Stomach smooth muscle (tissue), 2 donors: ENCODE data around the gene FAM227B.
A peak's percentile ranks its signal among the peaks of the same experiment; 100 is the strongest.

Source experiments
- H3K27ac ChIP-seq: one replicate; pipeline ENCODE4 v1.7.0; 2013; ENCODE audit warnings: mild to moderate bottlenecking, low read length, inconsistent platforms
- H3K27me3 ChIP-seq, 2 donors: one replicate each; pipeline ENCODE4 v1.7.0; 2013; ENCODE audit warnings: low read length in 2 of 2; ENCODE audit not compliant: insufficient read depth in 2 of 2, control insufficient read depth in 1 of 2
- H3K36me3 ChIP-seq, 2 donors: one replicate each; pipeline ENCODE4 v1.7.0; 2013; ENCODE audit warnings: low read length in 2 of 2; ENCODE audit not compliant: control insufficient read depth in 2 of 2, insufficient read depth in 2 of 2
- H3K4me1 ChIP-seq: one replicate; pipeline ENCODE4 v1.7.0; 2013; ENCODE audit warnings: low read length; ENCODE audit not compliant: control insufficient read depth, insufficient read depth
- H3K4me3 ChIP-seq, 2 donors: one replicate each; pipeline ENCODE4 v1.7.0; 2013; ENCODE audit warnings: low read length in 2 of 2
- H3K9ac ChIP-seq, 2 donors: one replicate each; pipeline ENCODE4 v1.7.0; 2013; ENCODE audit warnings: low read length in 2 of 2, mild to moderate bottlenecking in 1 of 2
- H3K9me3 ChIP-seq, 2 donors: one replicate each; pipeline ENCODE4 v1.7.0; 2013; ENCODE audit warnings: low read length in 2 of 2; ENCODE audit not compliant: control insufficient read depth in 2 of 2
- donor health status: healthy.
- donor health status: Pancreatic carcinoma.

FAM227B gene

GRCh38 chr15:49441816-49442215 lies 178.8 kb downstream of the FAM227B start:
- Histone ChIP-seq H3K9me3 (no peaks in the 10 kb centered on the region), H3K36me3 (peaks cover 0 to 4% of the 10 kb centered on the region in 2 donors), H3K4me1 (peaks cover 16% of the 10 kb centered on the region), H3K27ac (peak overlapping the region; percentile 26), H3K9ac (no peak overlapping the region), H3K27me3 (no peaks in the 10 kb centered on the region), H3K4me3 (no peak overlapping the region)

DNA sequence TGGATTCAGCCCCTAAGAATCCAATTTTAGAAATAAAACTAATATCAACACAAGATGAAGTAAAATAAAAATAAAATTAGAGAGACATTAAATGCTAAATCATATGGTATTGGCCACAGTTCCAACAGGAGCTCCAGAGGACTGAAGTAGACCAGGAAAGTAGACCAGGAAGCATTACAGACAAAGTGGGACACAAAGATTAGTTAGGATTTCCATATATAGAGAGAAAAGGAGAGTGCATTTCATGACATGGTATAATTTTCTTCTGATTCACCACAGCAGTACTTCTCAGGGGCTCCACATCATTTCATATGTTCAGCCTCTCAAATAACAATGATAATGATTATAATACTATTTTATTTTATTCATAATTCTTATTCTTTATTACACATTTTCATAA lies 179.3 kb downstream of the FAM227B start:
- H3K4me1 ChIP-seq = peaks cover 16% of the 10 kb centered on the region
- peak overlapping the region; percentile 64 for H3K27ac ChIP-seq
- H3K9ac ChIP-seq = peak overlapping the region in 1 of 2 donors; percentile 31
- H3K27me3 ChIP-seq = no peaks in the 10 kb centered on the region
- no peak overlapping the region for H3K4me3 ChIP-seq
- no peaks in the 10 kb centered on the region for H3K9me3 ChIP-seq
- peaks cover 0 to 4% of the 10 kb centered on the region in 2 donors for H3K36me3 ChIP-seq

GRCh38 chr15:49439678-49440395 lies 180.8 kb downstream of the FAM227B start:
- H3K27me3 ChIP-seq = no peaks in the 10 kb centered on the region
- peak overlapping the region; percentile 66 for H3K27ac ChIP-seq
- H3K4me3 ChIP-seq = peak overlapping the region in 1 of 2 donors; percentile 21
- peaks cover 0 to 4% of the 10 kb centered on the region in 2 donors for H3K36me3 ChIP-seq
- H3K9me3 ChIP-seq = no peaks in the 10 kb centered on the region
- H3K9ac ChIP-seq = peak overlapping the region in 1 of 2 donors; percentile 31
- H3K4me1 ChIP-seq = peaks cover 16% of the 10 kb centered on the region

DNA sequence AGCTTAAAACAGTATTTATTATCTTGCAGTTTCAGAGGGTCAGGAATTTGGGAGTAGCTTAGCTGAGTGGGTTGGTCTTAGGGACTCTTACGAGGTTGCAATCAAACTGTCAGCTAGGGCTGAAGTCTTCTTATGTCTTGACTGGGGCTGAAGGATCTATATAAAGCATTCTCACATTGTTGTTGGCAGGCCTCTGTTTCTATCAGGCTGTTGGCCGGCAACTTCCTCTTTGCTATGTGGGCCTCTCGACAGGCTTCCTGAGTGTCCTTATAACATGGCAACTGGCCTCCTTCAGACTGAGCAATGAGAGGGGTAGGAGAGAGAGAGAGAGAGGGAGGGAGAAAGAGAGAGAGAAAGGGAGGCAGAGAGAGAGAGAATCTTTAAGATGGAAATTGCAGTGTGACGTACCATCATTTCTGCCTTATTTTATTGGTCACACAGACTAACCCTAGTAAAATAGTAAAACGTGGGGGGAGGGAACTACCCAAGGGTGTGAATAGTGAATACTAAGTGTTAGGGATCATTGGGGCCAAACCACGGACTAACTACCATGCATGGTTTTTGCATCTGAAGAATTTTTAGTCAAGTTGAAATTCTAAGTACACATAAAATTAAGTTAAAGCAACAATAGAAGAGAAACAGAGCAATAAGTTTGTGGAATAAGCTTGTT lies 181.5 kb downstream of the FAM227B start:
- no peaks in the 10 kb centered on the region for H3K9me3 ChIP-seq
- no peaks in the 10 kb centered on the region for H3K27me3 ChIP-seq
- peak overlapping the region; percentile 66 for H3K27ac ChIP-seq
- H3K9ac ChIP-seq = peak overlapping the region in 1 of 2 donors; percentile 31
- H3K4me3 ChIP-seq = peak overlapping the region in 1 of 2 donors; percentile 21
- H3K36me3 ChIP-seq = peaks cover 0 to 4% of the 10 kb centered on the region in 2 donors
- H3K4me1 ChIP-seq = peaks cover 16% of the 10 kb centered on the region

DNA sequence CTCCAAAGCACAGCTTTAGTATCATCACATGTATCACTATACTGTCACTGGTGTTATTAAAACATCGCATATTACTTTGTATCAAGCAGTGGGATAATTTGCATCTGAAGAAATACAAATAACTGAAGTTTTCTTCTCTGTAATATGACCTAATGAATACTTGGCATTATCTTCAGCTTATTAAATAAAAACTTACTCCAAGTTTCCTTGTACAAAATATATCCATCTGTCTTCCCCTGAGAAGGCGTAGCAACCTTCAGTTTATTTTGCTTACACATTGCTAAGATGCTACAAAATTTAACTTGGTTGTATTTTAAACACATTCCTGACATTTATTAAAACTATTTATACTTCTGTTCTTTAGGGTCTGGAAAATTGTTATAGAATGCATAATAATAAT lies 183.9 kb downstream of the FAM227B start:
- no peak overlapping the region for H3K4me3 ChIP-seq
- H3K9me3 ChIP-seq = no peaks in the 10 kb centered on the region
- no peaks in the 10 kb centered on the region for H3K27me3 ChIP-seq
- H3K36me3 ChIP-seq = no peaks in the 10 kb centered on the region
- peaks cover 19% of the 10 kb centered on the region for H3K4me1 ChIP-seq
- peak overlapping the region in 1 of 2 donors; percentile 31 for H3K9ac ChIP-seq
- peak overlapping the region; percentile 25 for H3K27ac ChIP-seq

DNA sequence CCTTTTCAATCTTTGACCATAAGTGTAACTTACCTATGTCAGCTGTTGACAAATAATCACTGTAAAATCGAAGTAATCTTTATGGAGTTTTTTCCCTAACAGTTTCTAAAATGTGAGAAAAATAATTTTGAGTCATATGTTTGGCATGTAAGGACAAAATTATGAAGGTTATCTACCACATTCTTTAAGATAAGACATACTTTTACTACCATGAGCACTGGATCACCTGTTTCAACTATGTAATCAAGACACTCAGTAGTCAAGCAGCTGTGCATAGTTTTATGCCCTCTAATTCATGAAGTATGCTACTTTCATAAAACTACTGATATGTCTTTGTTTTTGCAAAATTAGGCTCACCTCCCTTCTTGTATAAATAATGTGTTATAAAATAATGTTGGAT lies 185.4 kb downstream of the FAM227B start:
- no peaks in the 10 kb centered on the region for H3K27me3 ChIP-seq
- H3K9me3 ChIP-seq = no peaks in the 10 kb centered on the region
- H3K9ac ChIP-seq = no peak overlapping the region
- H3K4me3 ChIP-seq = no peak overlapping the region
- H3K4me1 ChIP-seq = peaks cover 19% of the 10 kb centered on the region
- H3K36me3 ChIP-seq = no peaks in the 10 kb centered on the region
- no peak overlapping the region for H3K27ac ChIP-seq

GRCh38 chr15:49430046-49430445 lies 190.6 kb downstream of the FAM227B start:
- H3K9ac ChIP-seq = no peak overlapping the region
- H3K27ac ChIP-seq = peak overlapping the region; percentile 47
- no peaks in the 10 kb centered on the region for H3K27me3 ChIP-seq
- peaks cover 0 to 3% of the 10 kb centered on the region in 2 donors for H3K36me3 ChIP-seq
- H3K4me1 ChIP-seq = peaks cover 3% of the 10 kb centered on the region
- no peaks in the 10 kb centered on the region for H3K9me3 ChIP-seq
- peak overlapping the region; percentile 2 to 23 for H3K4me3 ChIP-seq

DNA sequence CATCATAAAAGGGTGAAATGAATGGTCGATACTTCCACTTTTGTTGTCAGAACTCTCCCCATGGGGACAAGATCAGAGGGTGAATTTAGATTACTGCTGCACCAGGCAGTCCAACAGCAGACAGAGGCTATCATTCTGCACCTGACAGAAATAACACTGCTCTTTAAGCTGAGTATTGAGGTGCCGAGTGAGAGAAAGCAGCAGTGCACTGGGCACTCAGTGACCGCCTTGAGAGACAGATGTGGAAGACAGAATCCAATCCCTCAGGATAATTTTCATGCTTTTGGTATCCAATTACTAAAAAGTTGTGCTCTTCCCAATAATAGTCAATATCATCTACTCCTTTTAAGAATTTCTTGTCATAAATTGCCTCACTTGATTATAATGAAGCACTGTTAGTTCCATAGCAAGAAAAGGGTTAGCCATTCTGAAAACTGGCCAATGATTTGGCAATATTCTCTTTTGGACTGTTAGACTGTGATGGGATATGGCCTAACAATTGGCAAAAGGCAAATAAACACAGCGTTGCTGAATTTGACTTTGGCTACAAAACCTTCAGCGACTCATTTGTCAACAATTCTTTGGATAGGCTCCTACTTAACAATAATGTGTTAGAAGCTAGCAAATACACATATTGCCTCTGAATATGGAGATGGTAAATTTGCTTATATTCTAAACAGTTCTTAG lies 192.1 kb downstream of the FAM227B start:
- H3K4me3 ChIP-seq = peak overlapping the region; percentile 69 to 77
- H3K27me3 ChIP-seq = no peaks in the 10 kb centered on the region
- peak overlapping the region; percentile 53 for H3K27ac ChIP-seq
- no peaks in the 10 kb centered on the region for H3K9me3 ChIP-seq
- H3K9ac ChIP-seq = peak overlapping the region in 1 of 2 donors; percentile 20
- H3K36me3 ChIP-seq = peaks cover 0 to 3% of the 10 kb centered on the region in 2 donors
- H3K4me1 ChIP-seq = no peaks in the 10 kb centered on the region

DNA sequence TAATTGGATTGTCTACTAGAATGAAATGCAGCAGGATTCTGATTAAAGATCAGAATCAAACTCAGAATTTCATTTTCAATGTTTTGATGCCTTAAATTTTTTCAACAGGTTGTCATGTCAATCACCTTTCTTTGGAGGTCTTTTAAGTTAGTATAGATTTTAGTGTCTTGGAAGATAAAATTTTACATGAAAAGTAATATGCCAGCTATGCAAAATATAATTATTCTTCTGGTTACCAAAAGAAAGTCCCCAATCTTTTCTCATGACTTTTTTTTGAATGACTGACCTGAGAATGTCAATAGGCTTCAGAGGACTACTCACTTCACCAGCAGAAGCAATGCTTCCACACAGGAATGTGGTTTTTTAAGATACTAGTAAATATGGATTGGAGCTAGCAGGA lies 193.2 kb downstream of the FAM227B start:
- no peaks in the 10 kb centered on the region for H3K9me3 ChIP-seq
- peak overlapping the region; percentile 69 to 77 for H3K4me3 ChIP-seq
- no peaks in the 10 kb centered on the region for H3K4me1 ChIP-seq
- peak overlapping the region; percentile 26 for H3K27ac ChIP-seq
- peaks cover 0 to 3% of the 10 kb centered on the region in 2 donors for H3K36me3 ChIP-seq
- H3K27me3 ChIP-seq = no peaks in the 10 kb centered on the region
- H3K9ac ChIP-seq = peak overlapping the region in 1 of 2 donors; percentile 20

- Histone ChIP-seq H3K4me3 (peak overlapping the region; percentile 77 to 86), H3K9ac (peak overlapping the region; percentile 66 to 79), H3K36me3 (peaks cover 0 to 3% of the 10 kb centered on the region in 2 donors), H3K27me3 (no peaks in the 10 kb centered on the region), H3K9me3 (no peaks in the 10 kb centered on the region), H3K27ac (no peak overlapping the region), H3K4me1 (no peaks in the 10 kb centered on the region)
Observed at GRCh38 chr15:49424954-49425353, 195.7 kb downstream of the FAM227B start.
